Dermis blood vessel endothelial cell (primary cell): ENCODE measurements around the gene JAML. TPM values are rescaled to one million over a fixed set of nuclear protein-coding genes. Genes with fewer than 3 reads are reported as not detected.

Source experiments
- DNase-seq: peaks from one replicate; pipeline ENCODE4 v3.0.0; 2010
- total RNA-seq: library from RNA; depleted of rRNA; stranded (reverse); fragments of >200 nt; gene quantifications from 2 replicates; pipeline ENCODE4 v1.2.3, GENCODE V29; 2014

The JAML gene
- total RNA-seq, 1 donor from 2014 or later = under 0.01 TPM

DNA sequence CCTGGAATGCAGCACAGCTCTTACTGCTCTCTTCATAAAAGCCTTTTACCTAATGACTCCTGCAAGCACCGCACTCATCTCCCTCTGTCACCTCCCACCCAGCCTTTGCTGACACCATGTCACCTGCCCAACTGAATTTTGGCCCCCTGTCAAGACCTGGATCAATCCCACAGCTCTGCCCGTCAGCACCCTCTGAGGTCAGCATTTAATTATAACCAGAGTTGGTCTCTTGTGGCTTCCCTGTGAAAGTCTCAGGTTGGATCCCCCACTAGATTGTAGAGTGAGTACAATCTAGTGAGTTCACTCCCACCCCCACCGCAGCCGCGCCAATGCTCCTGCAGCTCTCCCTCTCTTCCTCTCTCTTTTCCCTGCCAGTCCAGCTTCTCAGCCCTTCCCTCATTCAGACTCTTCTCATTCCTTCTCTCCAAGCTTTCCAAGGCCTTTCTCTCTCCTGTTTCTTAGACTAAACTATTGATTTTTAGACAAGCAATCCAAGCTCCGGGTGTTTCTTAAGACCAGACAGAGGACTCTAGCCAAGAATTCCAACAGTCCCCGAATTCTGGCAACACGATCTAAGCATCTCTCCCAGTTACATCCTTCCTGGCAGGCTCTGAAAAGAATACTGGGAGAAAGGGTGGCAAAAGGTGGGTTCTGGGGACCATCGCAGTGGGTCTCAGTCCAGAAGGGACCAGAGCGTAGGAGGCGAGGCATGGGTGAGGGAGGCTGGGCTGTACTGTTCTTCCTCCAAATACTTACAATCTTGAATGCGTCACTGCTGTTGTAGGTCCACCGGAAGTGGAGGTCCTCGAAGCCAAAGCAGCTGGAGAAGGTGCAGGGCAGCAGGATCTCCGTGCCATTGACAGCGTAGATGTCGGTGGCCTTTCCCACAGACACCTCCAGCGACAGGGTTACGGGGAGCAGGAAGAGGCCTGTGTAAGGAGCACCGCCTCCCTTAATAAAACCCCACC, 80.2 kb downstream of the JAML start:
- DNase-seq = no peak

Other genes starting within 250 kb of the JAML start
- gene IL10RA, start 238.6 kb downstream of the JAML start, total RNA-seq = 0.09 TPM in 1 of 2 replicates, not detected in the other
- gene TMPRSS4, start 147.9 kb downstream of the JAML start, total RNA-seq = not detected in 2 replicates
- gene SMIM35, start 138.0 kb downstream of the JAML start, total RNA-seq = not detected in 2 replicates
- gene SCN4B, start 72.2 kb downstream of the JAML start, total RNA-seq = 0.09 TPM in 1 of 2 replicates, not detected in the other
- gene SCN2B, start 48.4 kb downstream of the JAML start, total RNA-seq = under 0.01 TPM in 1 of 2 replicates, not detected in the other
- 7.3 and 8.7 TPM in 2 replicates for gene MPZL3, start 27.4 kb upstream of the JAML start, total RNA-seq
- 73.5 and 98.5 TPM in 2 replicates for gene MPZL2, start 39.3 kb upstream of the JAML start, total RNA-seq
- gene CD3E, start 79.7 kb upstream of the JAML start, total RNA-seq = not detected in 2 replicates
- gene CD3D, start 117.7 kb upstream of the JAML start, total RNA-seq = not detected in 2 replicates
- gene CD3G, start 119.3 kb upstream of the JAML start, total RNA-seq = not detected in 2 replicates
- gene UBE4A, start 134.6 kb upstream of the JAML start, total RNA-seq = 32.5 and 43.3 TPM in 2 replicates
- 46.4 and 58.9 TPM in 2 replicates for gene ATP5MG, start 176.6 kb upstream of the JAML start, total RNA-seq
- gene KMT2A, start 211.5 kb upstream of the JAML start, total RNA-seq = 34.4 and 49.6 TPM in 2 replicates